Natural killer cell treated with Interleukin-12 subunit alpha and Interleukin-12 subunit beta and Interleukin-15 and Interleukin-18, amount 100 ng/mL, for 72 hours (primary cell): ENCODE measurements around the gene CPSF2. TPM values are rescaled to one million over a fixed set of nuclear protein-coding genes. Genes with fewer than 3 reads are reported as not detected.

ENCODE experiments used
- total RNA-seq, 2 donors: library from RNA; stranded (reverse); gene quantifications; one replicate each; pipeline ENCODE4 v1.2.3, GENCODE V29; 2022

CPSF2 gene
- total RNA-seq, 2 donors from 2014 or later = 65.0 to 71.9 TPM

Other genes with a start within 250 kb of the CPSF2 start
- not detected for gene FBLN5, start 174.3 kb upstream of the CPSF2 start, total RNA-seq
- gene TRIP11, start 81.9 kb upstream of the CPSF2 start, total RNA-seq = 10 to 100 TPM; 47.8 to 53.9 TPM
- 10 to 100 TPM; 22.3 to 27.2 TPM for gene ATXN3, start 15.4 kb upstream of the CPSF2 start, total RNA-seq
- gene NDUFB1, start 263 bp upstream of the CPSF2 start, total RNA-seq = 10 to 100 TPM; 69.6 to 95.5 TPM
- under 1 TPM; 0.17 to 0.36 TPM for gene SLC24A4, start 201.2 kb downstream of the CPSF2 start, total RNA-seq